ENCODE measurements around the gene B3GALT6.

Gene B3GALT6

GRCh38 chr1:1217621-1218523, 14.2 kb upstream of the B3GALT6 start:
- DNase-seq: no peak

- no peak for DNase-seq
Measured at GRCh38 chr1:1218524-1219200, 13.4 kb upstream of the B3GALT6 start.

- no peak for DNase-seq
Measured at GRCh38 chr1:1219341-1219740, 12.7 kb upstream of the B3GALT6 start.

- no peak for DNase-seq
Measured at GRCh38 chr1:1220197-1220596, 11.8 kb upstream of the B3GALT6 start.

GRCh38 chr1:1221887-1222574, 10.0 kb upstream of the B3GALT6 start:
- DNase-seq: no peak

GRCh38 chr1:1222575-1223225, 9.3 kb upstream of the B3GALT6 start:
- DNase-seq: no peak

GRCh38 chr1:1223321-1223720, 8.7 kb upstream of the B3GALT6 start:
- no peak for DNase-seq

- DNase-seq: no peak
Measured at GRCh38 chr1:1223891-1224290, 8.1 kb upstream of the B3GALT6 start.

GRCh38 chr1:1225238-1225845, 6.7 kb upstream of the B3GALT6 start:
- no peak for DNase-seq

- DNase-seq: no peak
Measured at GRCh38 chr1:1225913-1226312, 6.1 kb upstream of the B3GALT6 start.

- DNase-seq: no peak
Measured at GRCh38 chr1:1226566-1227362, 5.3 kb upstream of the B3GALT6 start.

- no peak for DNase-seq
Measured at GRCh38 chr1:1227386-1227785, 4.7 kb upstream of the B3GALT6 start.

- no peak for DNase-seq
Measured at GRCh38 chr1:1228187-1228586, 3.9 kb upstream of the B3GALT6 start.

GRCh38 chr1:1228596-1229321, 3.3 kb upstream of the B3GALT6 start:
- no peak for DNase-seq

GRCh38 chr1:1229770-1230169, 2.3 kb upstream of the B3GALT6 start:
- no peak for DNase-seq

- no peak for DNase-seq
Measured at GRCh38 chr1:1230656-1231399, 1.2 kb upstream of the B3GALT6 start.

GRCh38 chr1:1231400-1232207, 433 bp upstream of the B3GALT6 start, which contains the start of gene SDF4:
Gene SDF4 (minus strand): TSS chr1:1232001. CDS start chr1:1228772, 3,229 bp downstream.
- peak; percentile 89 for DNase-seq

GRCh38 chr1:1232796-1233566, 944 bp downstream of the B3GALT6 start:
- DNase-seq: no peak

- no peak for DNase-seq
Measured at GRCh38 chr1:1233567-1233892, 1.5 kb downstream of the B3GALT6 start.
